Activated T-cell treated with anti-CD3 and anti-CD28 coated beads for 48 hours (primary cell): ENCODE measurements around the gene TMEM260.
"Not testable (repeated sequence)": the region's sequence is repeated elsewhere in the genome, so short reads cannot be mapped to it uniquely, and the experiment has no call there.

Source experiments
- DNase-seq: peaks from one replicate; pipeline ENCODE4 v3.0.0-alpha.2; 2020; ENCODE audit warnings: low read depth

TMEM260 gene

GRCh38 chr14:56603648-56604047, 24.1 kb downstream of the TMEM260 start:
- DNase-seq = no peak

GRCh38 chr14:56608689-56609088, 29.1 kb downstream of the TMEM260 start:
- no peak for DNase-seq

GRCh38 chr14:56611663-56612062, 32.1 kb downstream of the TMEM260 start:
- DNase-seq = not testable (repeated sequence)

GRCh38 chr14:56617084-56617483, 37.5 kb downstream of the TMEM260 start:
- no peak for DNase-seq

GRCh38 chr14:56630707-56631106, 51.1 kb downstream of the TMEM260 start:
- no peak for DNase-seq

GRCh38 chr14:56632195-56632594, 52.6 kb downstream of the TMEM260 start:
- DNase-seq = no peak

GRCh38 chr14:56633544-56633943, 53.9 kb downstream of the TMEM260 start:
- no peak for DNase-seq

- DNase-seq = no peak
Observed at GRCh38 chr14:56635041-56635440, 55.4 kb downstream of the TMEM260 start.

- DNase-seq = no peak
Observed at GRCh38 chr14:56647493-56647892, 67.9 kb downstream of the TMEM260 start.

- DNase-seq = no peak
Observed at GRCh38 chr14:56648508-56649301, 69.1 kb downstream of the TMEM260 start.

- DNase-seq = no peak
Observed at GRCh38 chr14:56649382-56649781, 69.8 kb downstream of the TMEM260 start.

- DNase-seq = no peak
Observed at GRCh38 chr14:56650048-56650447, 70.5 kb downstream of the TMEM260 start.

GRCh38 chr14:56650979-56651378, 71.4 kb downstream of the TMEM260 start:
- no peak for DNase-seq

- DNase-seq = no peak
Observed at GRCh38 chr14:56657604-56658003, 78.0 kb downstream of the TMEM260 start.

GRCh38 chr14:56659378-56659777, 79.8 kb downstream of the TMEM260 start:
- no peak for DNase-seq

GRCh38 chr14:56659964-56660551, 80.5 kb downstream of the TMEM260 start:
- no peak for DNase-seq

- no peak for DNase-seq
Observed at GRCh38 chr14:56660677-56661389, 81.2 kb downstream of the TMEM260 start.

- DNase-seq = no peak
Observed at GRCh38 chr14:56661478-56661877, 81.9 kb downstream of the TMEM260 start.

GRCh38 chr14:56664811-56665421, 85.3 kb downstream of the TMEM260 start:
- DNase-seq = no peak

GRCh38 chr14:56666294-56666693, 86.7 kb downstream of the TMEM260 start:
- no peak for DNase-seq

- DNase-seq = no peak
Observed at GRCh38 chr14:56666716-56667115, 87.1 kb downstream of the TMEM260 start.

- DNase-seq = not testable (repeated sequence)
Observed at GRCh38 chr14:56667290-56667689, 87.7 kb downstream of the TMEM260 start.

- DNase-seq = no peak
Observed at GRCh38 chr14:56676042-56676441, 96.4 kb downstream of the TMEM260 start.
